GM23338 (cell line): Measurements from ENCODE around the gene DCLRE1B. TPM values are rescaled to one million over a fixed set of nuclear protein-coding genes. Genes with fewer than 3 reads are reported as not detected.

Experiments
- ATAC-seq: fragments of 200-7000 bp; cut with Tn5 transposase; 3 replicates; pipeline ENCODE4 v1.9.1; 2020
- DNase-seq: peaks from one replicate; pipeline ENCODE4 v3.0.0-alpha.2; 2015; ENCODE audit warnings: low spot score
- H2AFZ ChIP-seq: fragments of 200-600 bp; sonication (generic); 2 replicates; pipeline ENCODE4 v1.8.0; 2016; ENCODE audit warnings: antibody characterized with exemption, mild to moderate bottlenecking, moderate library complexity
- H3F3A ChIP-seq: fragments of 200-600 bp; sonication (generic); replicated peaks from 2 replicates; pipeline ENCODE4 v1.8.0; 2017; ENCODE audit warnings: antibody characterized with exemption, mixed run types, low read depth
- H3K27ac ChIP-seq: fragments of 200-600 bp; sonication (generic); 2 replicates; pipeline ENCODE4 v1.6.1; 2016; ENCODE audit warnings: low read depth
- H3K27me3 ChIP-seq: fragments of 200-600 bp; sonication (generic); 2 replicates; pipeline ENCODE4 v1.8.0; 2016; ENCODE audit warnings: mild to moderate bottlenecking, mixed run types, moderate library complexity; ENCODE audit not compliant: insufficient read depth
- H3K36me3 ChIP-seq: fragments of 200-600 bp; sonication (generic); 2 replicates; pipeline ENCODE4 v1.8.0; 2016; ENCODE audit warnings: mild to moderate bottlenecking; ENCODE audit not compliant: insufficient read depth
- H3K4me1 ChIP-seq: fragments of 200-600 bp; sonication (generic); 2 replicates; pipeline ENCODE4 v1.8.0; 2016; ENCODE audit warnings: mild to moderate bottlenecking, moderate library complexity; ENCODE audit not compliant: insufficient read depth
- H3K4me2 ChIP-seq: fragments of 200-600 bp; sonication (generic); 2 replicates; pipeline ENCODE4 v1.7.1; 2017; ENCODE audit warnings: mixed run types
- H3K4me3 ChIP-seq: fragments of 200-600 bp; sonication (generic); 2 replicates; pipeline ENCODE4 v1.6.1; 2016; ENCODE audit warnings: mixed run types
- H3K79me2 ChIP-seq: fragments of 200-600 bp; sonication (generic); replicated peaks from 2 replicates; pipeline ENCODE4 v1.8.0; 2017; ENCODE audit warnings: mild to moderate bottlenecking; ENCODE audit not compliant: insufficient read depth
- H3K9me2 ChIP-seq: fragments of 200-600 bp; sonication (generic); 2 replicates; pipeline ENCODE4 v1.8.0; 2017; ENCODE audit not compliant: insufficient read depth
- H4K20me1 ChIP-seq: fragments of 200-600 bp; sonication (generic); replicated peaks from 2 replicates; pipeline ENCODE4 v1.8.0; 2017; ENCODE audit warnings: mild to moderate bottlenecking; ENCODE audit not compliant: insufficient read depth
- H3K27ac Mint-ChIP-seq: 2 replicates; pipeline ENCODE4 v1.8.0; 2020; ENCODE audit warnings: inconsistent platforms, mild to moderate bottlenecking, moderate library complexity, mixed read lengths
- H3K27me3 Mint-ChIP-seq: 3 replicates; pipeline ENCODE4 v1.8.0; 2022; ENCODE audit warnings: low read depth, mild to moderate bottlenecking, moderate library complexity, mixed read lengths, inconsistent platforms; ENCODE audit not compliant: insufficient read depth, poor library complexity
- H3K36me3 Mint-ChIP-seq: 3 replicates; pipeline ENCODE4 v1.8.0; 2021; ENCODE audit warnings: low read depth, mild to moderate bottlenecking, inconsistent platforms, moderate library complexity, mixed read lengths
- H3K4me1 Mint-ChIP-seq: 3 replicates; pipeline ENCODE4 v1.8.0; 2020; ENCODE audit warnings: mild to moderate bottlenecking, inconsistent platforms, mixed read lengths
- H3K4me3 Mint-ChIP-seq: 3 replicates; pipeline ENCODE4 v1.8.0; 2021; ENCODE audit warnings: moderate library complexity, mild to moderate bottlenecking, inconsistent platforms, mixed read lengths
- H3K9me3 Mint-ChIP-seq: 3 replicates; pipeline ENCODE4 v1.8.0; 2020; ENCODE audit warnings: moderate library complexity, mild to moderate bottlenecking, inconsistent platforms, mixed read lengths
- EZH2phosphoT487 ChIP-seq: fragments of 200-600 bp; sonication (generic); IDR thresholded peaks from one replicate; pipeline ENCODE4 v1.8.1; 2018; ENCODE audit warnings: antibody characterized with exemption; ENCODE audit not compliant: unreplicated experiment
- NANOG ChIP-seq: IDR thresholded peaks from 2 replicates; pipeline ENCODE4 v1.6.1; 2016; ENCODE audit warnings: antibody characterized with exemption, borderline replicate concordance
- POLR2AphosphoS5 ChIP-seq: IDR thresholded peaks from 2 replicates; pipeline ENCODE4 v1.6.1; 2016; ENCODE audit warnings: antibody characterized with exemption, low read depth
- ZNF114 ChIP-seq: fragments of 250-450 bp; sonication (Bioruptor Pico); IDR thresholded peaks from 2 replicates; pipeline ENCODE4 v1.5.0; 2020; ENCODE audit warnings: mild to moderate bottlenecking, moderate library complexity
- ZNF331 ChIP-seq: fragments of 250-450 bp; sonication (Bioruptor Pico); IDR thresholded peaks from 2 replicates; pipeline ENCODE4 v1.5.0; 2020; ENCODE audit warnings: low read depth, mild to moderate bottlenecking, moderate library complexity
- polyA plus RNA-seq: library from polyadenylated mRNA; unstranded; fragments of >200 nt; fragmentation: Nextera tagmentation; extraction: Ambion mirVana; gene quantifications from 2 replicates; pipeline ENCODE4 v1.2.1, GENCODE V29; 2016
- total RNA-seq: library from RNA; depleted of rRNA; stranded (reverse); fragments of >200 nt; shearing (Covaris generic); gene quantifications from 2 replicates; pipeline ENCODE4 v1.2.3, GENCODE V29; 2014
- TF ChIP-seq, protein P1 (sequence below), 2 experiments: fragments of 200-600 bp in 1 of 2; sonication (generic) in 1 of 2; conservative IDR thresholded peaks; 2 replicates each; pipeline versions ENCODE4 v1.5.1 to v1.6.1; 2016 to 2017; ENCODE audit warnings: antibody characterized with exemption in 2 of 2, low read depth in 2 of 2, mild to moderate bottlenecking in 2 of 2, moderate library complexity in 1 of 2
- TF ChIP-seq, protein P2 (sequence below): IDR thresholded peaks from one replicate; pipeline ENCODE4 v1.6.1; 2018; ENCODE audit warnings: antibody characterized with exemption; ENCODE audit not compliant: unreplicated experiment
- TF ChIP-seq, protein P3 (sequence below): IDR thresholded peaks from 2 replicates; pipeline ENCODE4 v1.6.1; 2016; ENCODE audit warnings: antibody characterized with exemption

DCLRE1B gene
- total and polyA plus RNA-seq, 2 experiments from 2014 or later: 6.3 to 9.7 TPM

DNA sequence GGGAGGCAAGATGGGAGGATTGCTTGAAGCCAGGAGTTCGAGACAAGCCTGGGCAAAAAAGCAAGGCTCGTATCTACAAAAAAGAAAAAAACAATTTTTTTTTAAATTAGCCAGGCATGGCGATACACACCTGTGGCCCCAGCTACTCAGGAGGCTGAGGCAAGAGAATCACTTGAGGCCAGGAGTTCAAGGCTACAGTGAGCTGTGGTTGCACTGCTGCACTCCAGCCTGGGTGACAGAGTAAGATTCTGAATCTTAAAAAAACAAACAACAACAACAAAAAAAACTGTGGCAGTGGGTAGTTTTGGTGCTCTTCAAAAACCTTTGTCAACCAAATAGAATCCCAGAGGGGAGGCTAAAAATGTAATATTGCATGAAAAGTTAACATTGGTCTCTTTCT is 34.3 kb upstream of the DCLRE1B start:
- Histone ChIP-seq H3F3A (no peaks in the 10 kb centered on the region), H3K4me3 (no peak overlapping the region), H3K27ac (no peak overlapping the region), H4K20me1 (no peaks in the 10 kb centered on the region), H3K9me2 (no peaks in the 10 kb centered on the region; the same call in 1 of the 2 replicates), H3K79me2 (no peaks in the 10 kb centered on the region), H3K4me1 (no peaks in the 10 kb centered on the region), H2AFZ (no peak overlapping the region), H3K27me3 (no peaks in the 10 kb centered on the region), H3K36me3 (no peaks in the 10 kb centered on the region), H3K4me2 (no peak overlapping the region)
- Mint-ChIP-seq H3K4me1 (peaks cover 5% of the 10 kb centered on the region; the same call in 2 of the 3 replicates), H3K27me3 (no peaks in the 10 kb centered on the region), H3K27ac (no peak overlapping the region), H3K36me3 (no peaks in the 10 kb centered on the region), H3K4me3 (no peak overlapping the region), H3K9me3 (no peaks in the 10 kb centered on the region)
- DNase-seq: no peak
- TF ChIP-seq, protein P1, sequence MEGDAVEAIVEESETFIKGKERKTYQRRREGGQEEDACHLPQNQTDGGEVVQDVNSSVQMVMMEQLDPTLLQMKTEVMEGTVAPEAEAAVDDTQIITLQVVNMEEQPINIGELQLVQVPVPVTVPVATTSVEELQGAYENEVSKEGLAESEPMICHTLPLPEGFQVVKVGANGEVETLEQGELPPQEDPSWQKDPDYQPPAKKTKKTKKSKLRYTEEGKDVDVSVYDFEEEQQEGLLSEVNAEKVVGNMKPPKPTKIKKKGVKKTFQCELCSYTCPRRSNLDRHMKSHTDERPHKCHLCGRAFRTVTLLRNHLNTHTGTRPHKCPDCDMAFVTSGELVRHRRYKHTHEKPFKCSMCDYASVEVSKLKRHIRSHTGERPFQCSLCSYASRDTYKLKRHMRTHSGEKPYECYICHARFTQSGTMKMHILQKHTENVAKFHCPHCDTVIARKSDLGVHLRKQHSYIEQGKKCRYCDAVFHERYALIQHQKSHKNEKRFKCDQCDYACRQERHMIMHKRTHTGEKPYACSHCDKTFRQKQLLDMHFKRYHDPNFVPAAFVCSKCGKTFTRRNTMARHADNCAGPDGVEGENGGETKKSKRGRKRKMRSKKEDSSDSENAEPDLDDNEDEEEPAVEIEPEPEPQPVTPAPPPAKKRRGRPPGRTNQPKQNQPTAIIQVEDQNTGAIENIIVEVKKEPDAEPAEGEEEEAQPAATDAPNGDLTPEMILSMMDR (conservative IDR thresholded peaks at IDR 0.05; ENCODE audit: low read depth in 2 of 2): no peak
- TF ChIP-seq, protein P2, sequence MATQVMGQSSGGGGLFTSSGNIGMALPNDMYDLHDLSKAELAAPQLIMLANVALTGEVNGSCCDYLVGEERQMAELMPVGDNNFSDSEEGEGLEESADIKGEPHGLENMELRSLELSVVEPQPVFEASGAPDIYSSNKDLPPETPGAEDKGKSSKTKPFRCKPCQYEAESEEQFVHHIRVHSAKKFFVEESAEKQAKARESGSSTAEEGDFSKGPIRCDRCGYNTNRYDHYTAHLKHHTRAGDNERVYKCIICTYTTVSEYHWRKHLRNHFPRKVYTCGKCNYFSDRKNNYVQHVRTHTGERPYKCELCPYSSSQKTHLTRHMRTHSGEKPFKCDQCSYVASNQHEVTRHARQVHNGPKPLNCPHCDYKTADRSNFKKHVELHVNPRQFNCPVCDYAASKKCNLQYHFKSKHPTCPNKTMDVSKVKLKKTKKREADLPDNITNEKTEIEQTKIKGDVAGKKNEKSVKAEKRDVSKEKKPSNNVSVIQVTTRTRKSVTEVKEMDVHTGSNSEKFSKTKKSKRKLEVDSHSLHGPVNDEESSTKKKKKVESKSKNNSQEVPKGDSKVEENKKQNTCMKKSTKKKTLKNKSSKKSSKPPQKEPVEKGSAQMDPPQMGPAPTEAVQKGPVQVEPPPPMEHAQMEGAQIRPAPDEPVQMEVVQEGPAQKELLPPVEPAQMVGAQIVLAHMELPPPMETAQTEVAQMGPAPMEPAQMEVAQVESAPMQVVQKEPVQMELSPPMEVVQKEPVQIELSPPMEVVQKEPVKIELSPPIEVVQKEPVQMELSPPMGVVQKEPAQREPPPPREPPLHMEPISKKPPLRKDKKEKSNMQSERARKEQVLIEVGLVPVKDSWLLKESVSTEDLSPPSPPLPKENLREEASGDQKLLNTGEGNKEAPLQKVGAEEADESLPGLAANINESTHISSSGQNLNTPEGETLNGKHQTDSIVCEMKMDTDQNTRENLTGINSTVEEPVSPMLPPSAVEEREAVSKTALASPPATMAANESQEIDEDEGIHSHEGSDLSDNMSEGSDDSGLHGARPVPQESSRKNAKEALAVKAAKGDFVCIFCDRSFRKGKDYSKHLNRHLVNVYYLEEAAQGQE: no peak
- TF ChIP-seq, protein P3, sequence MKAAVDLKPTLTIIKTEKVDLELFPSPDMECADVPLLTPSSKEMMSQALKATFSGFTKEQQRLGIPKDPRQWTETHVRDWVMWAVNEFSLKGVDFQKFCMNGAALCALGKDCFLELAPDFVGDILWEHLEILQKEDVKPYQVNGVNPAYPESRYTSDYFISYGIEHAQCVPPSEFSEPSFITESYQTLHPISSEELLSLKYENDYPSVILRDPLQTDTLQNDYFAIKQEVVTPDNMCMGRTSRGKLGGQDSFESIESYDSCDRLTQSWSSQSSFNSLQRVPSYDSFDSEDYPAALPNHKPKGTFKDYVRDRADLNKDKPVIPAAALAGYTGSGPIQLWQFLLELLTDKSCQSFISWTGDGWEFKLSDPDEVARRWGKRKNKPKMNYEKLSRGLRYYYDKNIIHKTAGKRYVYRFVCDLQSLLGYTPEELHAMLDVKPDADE: no peak
- no peak for ATAC-seq

DNA sequence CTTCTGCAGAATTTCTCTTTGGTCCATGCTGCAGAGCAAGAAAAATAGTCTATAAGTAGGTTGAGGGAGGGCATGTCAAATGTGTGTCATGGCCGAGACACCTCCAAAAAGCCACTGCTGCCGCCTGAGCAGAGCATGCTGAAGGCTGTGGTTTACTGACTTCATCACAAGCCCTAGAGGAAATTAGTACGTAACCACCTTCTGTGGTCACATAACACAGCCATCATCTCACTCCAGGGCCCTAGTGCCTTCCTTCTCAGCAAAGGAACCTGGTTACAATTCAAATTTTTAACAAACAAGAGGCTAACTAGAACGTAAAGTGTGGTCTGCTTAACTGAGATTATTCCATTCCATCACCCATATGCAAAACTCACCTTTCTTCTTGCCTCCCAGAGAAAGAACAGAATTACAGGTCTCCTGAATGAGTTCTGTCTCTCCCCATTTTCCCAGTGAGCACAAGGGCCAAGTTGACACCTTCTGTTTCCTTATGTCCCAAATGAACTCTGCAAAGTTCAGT is 33.5 kb upstream of the DCLRE1B start, which contains the start of gene PTPN22:
TSS of gene PTPN22 (minus strand) at position 116 of the 517 bp plus-strand sequence.
- peak within 1 kb of the TSS; percentile 48 for H2AFZ ChIP-seq
- H3K79me2 ChIP-seq: no peaks in the 10 kb centered on the region
- Mint-ChIP-seq H3K4me3 (no peak within 1 kb of the TSS), H3K27ac (no peak within 1 kb of the TSS), H3K9me3 (no peaks in the 10 kb centered on the region), H3K4me1 (peaks cover 5% of the 10 kb centered on the region; the same call in 2 of the 3 replicates), H3K27me3 (no peaks in the 10 kb centered on the region), H3K36me3 (no peaks in the 10 kb centered on the region)
- no peaks in the 10 kb centered on the region for H3K36me3 ChIP-seq
- no peak for DNase-seq
- H3K4me3 ChIP-seq: no peak within 1 kb of the TSS
- H3F3A ChIP-seq: no peaks in the 10 kb centered on the region
- peak; percentile 47 for ATAC-seq
- no peak within 1 kb of the TSS for H3K4me2 ChIP-seq
- no peaks in the 10 kb centered on the region for H4K20me1 ChIP-seq
- no peaks in the 10 kb centered on the region; the same call in 1 of the 2 replicates for H3K9me2 ChIP-seq
- no peak within 1 kb of the TSS for H3K27ac ChIP-seq
- H3K4me1 ChIP-seq: no peaks in the 10 kb centered on the region
- H3K27me3 ChIP-seq: no peaks in the 10 kb centered on the region
- TF ChIP-seq, protein P1 (conservative IDR thresholded peaks at IDR 0.05; ENCODE audit: low read depth in 2 of 2): no peak
- TF ChIP-seq NANOG: no peak
- TF ChIP-seq ZNF331: no peak
- TF ChIP-seq, protein P2: no peak
- no peak for TF ChIP-seq POLR2AphosphoS5
- no peak for TF ChIP-seq ZNF114 (CRISPR knock-in tag)
- TF ChIP-seq EZH2phosphoT487: no peak
